Hepatocyte (in vitro differentiated cells): ENCODE measurements around the gene RAG1.

Source experiments
- EZH2 ChIP-seq: fragments of 200-600 bp; sonication (generic); IDR thresholded peaks from 2 replicates; pipeline ENCODE4 v1.6.1; 2016; ENCODE audit warnings: antibody characterized with exemption, mild to moderate bottlenecking, borderline replicate concordance
- TF ChIP-seq, protein P1 (sequence below): fragments of 200-600 bp; sonication (generic); IDR thresholded peaks from 2 replicates; pipeline ENCODE4 v1.5.1; 2016; ENCODE audit warnings: antibody characterized with exemption, mild to moderate bottlenecking; ENCODE audit not compliant: poor library complexity

DNA sequence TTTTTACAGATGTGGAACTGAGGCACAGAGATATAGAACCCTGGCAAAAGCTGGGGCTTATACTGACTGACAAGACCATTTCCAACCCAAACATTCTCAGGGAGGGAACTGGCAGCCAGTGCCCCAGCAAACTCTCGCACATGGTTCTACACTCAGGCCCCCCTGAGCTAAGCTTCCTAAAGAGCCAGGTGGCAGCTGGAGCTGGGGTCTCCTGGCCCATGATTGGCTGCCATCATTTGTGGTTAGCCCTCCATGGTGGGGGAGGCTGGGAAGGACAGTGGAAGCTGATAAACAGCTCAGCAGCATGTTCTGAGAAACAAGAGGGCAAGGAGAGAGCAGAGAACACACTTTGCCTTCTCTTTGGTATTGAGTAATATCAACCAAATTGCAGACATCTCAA, at the start of gene RAG1:
- TF ChIP-seq, protein P1, sequence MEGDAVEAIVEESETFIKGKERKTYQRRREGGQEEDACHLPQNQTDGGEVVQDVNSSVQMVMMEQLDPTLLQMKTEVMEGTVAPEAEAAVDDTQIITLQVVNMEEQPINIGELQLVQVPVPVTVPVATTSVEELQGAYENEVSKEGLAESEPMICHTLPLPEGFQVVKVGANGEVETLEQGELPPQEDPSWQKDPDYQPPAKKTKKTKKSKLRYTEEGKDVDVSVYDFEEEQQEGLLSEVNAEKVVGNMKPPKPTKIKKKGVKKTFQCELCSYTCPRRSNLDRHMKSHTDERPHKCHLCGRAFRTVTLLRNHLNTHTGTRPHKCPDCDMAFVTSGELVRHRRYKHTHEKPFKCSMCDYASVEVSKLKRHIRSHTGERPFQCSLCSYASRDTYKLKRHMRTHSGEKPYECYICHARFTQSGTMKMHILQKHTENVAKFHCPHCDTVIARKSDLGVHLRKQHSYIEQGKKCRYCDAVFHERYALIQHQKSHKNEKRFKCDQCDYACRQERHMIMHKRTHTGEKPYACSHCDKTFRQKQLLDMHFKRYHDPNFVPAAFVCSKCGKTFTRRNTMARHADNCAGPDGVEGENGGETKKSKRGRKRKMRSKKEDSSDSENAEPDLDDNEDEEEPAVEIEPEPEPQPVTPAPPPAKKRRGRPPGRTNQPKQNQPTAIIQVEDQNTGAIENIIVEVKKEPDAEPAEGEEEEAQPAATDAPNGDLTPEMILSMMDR: no peak
- TF ChIP-seq EZH2: no peak
